ENCODE results near the gene RBM48. TPM values are rescaled to one million over a fixed set of nuclear protein-coding genes. Genes with fewer than 3 reads are reported as not detected.

Gene RBM48
- total and polyA plus RNA-seq, 9 of the 15 experiments (the other 6 are each of a cell fraction or from before 2014, with no cell fraction given), result 9.9 to 35.1 (median 16.3) TPM

DNA sequence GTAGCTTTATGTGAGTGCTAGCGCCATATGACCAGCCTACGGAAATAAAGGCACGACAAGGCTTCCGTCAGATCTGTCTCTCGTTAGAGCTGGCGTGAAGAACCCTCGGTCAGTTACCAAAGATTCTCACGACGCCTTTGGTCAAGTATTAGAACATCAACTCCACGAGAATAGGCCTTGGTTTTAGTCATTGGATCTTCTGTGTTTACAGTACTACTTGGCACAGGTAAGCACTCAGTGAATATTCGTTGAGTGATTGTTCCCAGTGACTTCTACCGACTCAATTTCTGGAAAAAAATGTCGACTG is 316 bp downstream of the RBM48 start (continued):
- TF ChIP-seq, protein P1, sequence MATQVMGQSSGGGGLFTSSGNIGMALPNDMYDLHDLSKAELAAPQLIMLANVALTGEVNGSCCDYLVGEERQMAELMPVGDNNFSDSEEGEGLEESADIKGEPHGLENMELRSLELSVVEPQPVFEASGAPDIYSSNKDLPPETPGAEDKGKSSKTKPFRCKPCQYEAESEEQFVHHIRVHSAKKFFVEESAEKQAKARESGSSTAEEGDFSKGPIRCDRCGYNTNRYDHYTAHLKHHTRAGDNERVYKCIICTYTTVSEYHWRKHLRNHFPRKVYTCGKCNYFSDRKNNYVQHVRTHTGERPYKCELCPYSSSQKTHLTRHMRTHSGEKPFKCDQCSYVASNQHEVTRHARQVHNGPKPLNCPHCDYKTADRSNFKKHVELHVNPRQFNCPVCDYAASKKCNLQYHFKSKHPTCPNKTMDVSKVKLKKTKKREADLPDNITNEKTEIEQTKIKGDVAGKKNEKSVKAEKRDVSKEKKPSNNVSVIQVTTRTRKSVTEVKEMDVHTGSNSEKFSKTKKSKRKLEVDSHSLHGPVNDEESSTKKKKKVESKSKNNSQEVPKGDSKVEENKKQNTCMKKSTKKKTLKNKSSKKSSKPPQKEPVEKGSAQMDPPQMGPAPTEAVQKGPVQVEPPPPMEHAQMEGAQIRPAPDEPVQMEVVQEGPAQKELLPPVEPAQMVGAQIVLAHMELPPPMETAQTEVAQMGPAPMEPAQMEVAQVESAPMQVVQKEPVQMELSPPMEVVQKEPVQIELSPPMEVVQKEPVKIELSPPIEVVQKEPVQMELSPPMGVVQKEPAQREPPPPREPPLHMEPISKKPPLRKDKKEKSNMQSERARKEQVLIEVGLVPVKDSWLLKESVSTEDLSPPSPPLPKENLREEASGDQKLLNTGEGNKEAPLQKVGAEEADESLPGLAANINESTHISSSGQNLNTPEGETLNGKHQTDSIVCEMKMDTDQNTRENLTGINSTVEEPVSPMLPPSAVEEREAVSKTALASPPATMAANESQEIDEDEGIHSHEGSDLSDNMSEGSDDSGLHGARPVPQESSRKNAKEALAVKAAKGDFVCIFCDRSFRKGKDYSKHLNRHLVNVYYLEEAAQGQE (IDR thresholded peaks at IDR 0.05; ENCODE audit: borderline replicate concordance), result no peak
- TF ChIP-seq, protein P1 (CRISPR knock-in tag; IDR thresholded peaks at IDR 0.05; ENCODE audit: low read depth), result 0 out of 2 replicates have a peak, but pooled peaks have one; percentile 43
- TF ChIP-seq, protein P2, sequence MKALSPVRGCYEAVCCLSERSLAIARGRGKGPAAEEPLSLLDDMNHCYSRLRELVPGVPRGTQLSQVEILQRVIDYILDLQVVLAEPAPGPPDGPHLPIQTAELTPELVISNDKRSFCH (CRISPR knock-in tag; IDR thresholded peaks at IDR 0.05), result no peak
- TF ChIP-seq, protein P2 (tag; IDR thresholded peaks at IDR 0.05), result 0 out of 2 replicates have a peak, but pooled peaks have one; percentile 7
- no peak for TF ChIP-seq ZNF384 (IDR thresholded peaks at IDR 0.05; ENCODE audit: low read depth, low read length)
- TF ChIP-seq, protein P3, sequence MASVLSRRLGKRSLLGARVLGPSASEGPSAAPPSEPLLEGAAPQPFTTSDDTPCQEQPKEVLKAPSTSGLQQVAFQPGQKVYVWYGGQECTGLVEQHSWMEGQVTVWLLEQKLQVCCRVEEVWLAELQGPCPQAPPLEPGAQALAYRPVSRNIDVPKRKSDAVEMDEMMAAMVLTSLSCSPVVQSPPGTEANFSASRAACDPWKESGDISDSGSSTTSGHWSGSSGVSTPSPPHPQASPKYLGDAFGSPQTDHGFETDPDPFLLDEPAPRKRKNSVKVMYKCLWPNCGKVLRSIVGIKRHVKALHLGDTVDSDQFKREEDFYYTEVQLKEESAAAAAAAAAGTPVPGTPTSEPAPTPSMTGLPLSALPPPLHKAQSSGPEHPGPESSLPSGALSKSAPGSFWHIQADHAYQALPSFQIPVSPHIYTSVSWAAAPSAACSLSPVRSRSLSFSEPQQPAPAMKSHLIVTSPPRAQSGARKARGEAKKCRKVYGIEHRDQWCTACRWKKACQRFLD (CRISPR knock-in tag; IDR thresholded peaks at IDR 0.05), result peak; percentile 22; the same call in 1 of the 2 replicates
- TF ChIP-seq, protein P4, sequence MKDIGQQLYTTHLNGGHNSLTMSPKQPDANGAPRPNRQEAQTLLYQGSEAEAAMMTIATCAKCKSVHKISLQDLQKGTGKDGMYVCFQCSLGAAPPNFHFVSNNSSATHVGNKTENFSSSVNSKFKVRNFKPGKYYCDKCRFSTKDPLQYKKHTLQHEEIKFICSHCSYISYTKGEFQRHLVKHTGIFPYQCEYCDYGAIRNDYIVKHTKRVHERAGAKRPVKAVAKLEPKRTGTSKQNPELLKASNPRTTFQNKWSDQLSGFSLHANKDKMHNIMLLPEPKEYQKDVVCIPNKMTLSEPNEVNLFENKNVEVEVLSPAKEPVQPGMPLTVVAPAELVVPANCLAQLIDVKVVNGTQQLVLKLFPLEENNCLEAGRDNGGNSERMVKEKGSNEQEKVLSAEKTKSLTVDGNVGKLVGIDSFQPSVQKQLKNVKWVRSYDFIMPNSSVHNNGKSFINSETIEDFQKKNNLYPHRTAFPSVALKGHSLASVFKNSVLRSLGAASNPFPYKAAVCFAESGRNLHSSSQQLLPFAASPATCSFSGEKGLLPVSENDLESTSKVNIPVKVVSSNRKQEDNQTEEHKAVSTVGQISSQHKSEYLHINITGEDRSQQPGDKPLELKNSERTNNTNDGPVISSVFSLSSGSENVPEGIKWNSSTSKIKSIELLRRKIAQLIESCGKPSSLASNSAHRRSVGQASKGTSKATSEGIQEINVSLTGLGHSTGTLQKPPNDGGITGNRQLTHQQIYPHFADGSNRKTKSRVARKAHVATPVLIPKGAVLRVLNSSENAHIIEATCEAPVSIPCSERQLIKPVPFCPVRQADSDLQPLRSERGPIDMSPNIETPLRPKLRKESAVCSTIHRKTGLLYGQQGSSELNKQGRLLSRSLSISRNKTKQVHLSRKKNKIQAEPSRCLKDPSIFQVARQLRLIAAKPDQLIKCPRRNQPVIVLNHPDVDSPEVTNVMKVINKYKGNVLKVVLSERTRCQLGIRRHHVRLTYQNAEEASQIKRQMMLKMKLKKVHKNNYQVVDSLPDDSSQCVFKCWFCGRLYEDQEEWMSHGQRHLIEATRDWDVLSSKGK (CRISPR knock-in tag; IDR thresholded peaks at IDR 0.05), result 0 out of 2 replicates have a peak, but pooled peaks have one; percentile 54
